ENCODE measurements around the gene LYRM9.

DNA sequence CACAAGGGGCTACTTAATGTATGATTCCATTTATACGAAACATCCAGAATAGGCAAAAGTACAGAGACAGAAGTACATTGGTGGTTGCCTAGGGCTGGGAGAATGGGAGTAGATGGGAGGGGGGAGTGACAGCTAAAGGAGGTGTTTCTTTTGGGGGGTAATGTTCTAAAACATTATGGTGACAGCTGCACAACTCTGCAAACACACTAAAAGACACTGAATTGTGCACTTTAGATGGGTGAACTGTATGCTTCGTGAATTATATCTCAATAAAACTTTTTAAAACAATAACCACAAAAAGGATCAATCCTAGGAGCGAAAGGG, 661 bp downstream of the LYRM9 start:
- TF ChIP-seq, protein P1, sequence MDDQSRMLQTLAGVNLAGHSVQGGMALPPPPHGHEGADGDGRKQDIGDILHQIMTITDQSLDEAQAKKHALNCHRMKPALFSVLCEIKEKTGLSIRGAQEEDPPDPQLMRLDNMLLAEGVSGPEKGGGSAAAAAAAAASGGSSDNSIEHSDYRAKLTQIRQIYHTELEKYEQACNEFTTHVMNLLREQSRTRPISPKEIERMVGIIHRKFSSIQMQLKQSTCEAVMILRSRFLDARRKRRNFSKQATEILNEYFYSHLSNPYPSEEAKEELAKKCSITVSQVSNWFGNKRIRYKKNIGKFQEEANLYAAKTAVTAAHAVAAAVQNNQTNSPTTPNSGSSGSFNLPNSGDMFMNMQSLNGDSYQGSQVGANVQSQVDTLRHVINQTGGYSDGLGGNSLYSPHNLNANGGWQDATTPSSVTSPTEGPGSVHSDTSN (IDR thresholded peaks at IDR 0.05; ENCODE audit: insufficient replicate concordance, low read depth, low read length), result no peak
- TF ChIP-seq CTCF (IDR thresholded peaks at IDR 0.05 in 2 of 3, conservative IDR thresholded peaks at IDR 0.05 in 1 of 3; ENCODE audit: control insufficient read depth in 2 of 3, extremely low read depth in 1 of 3, insufficient read depth in 1 of 3, low read depth in 3 of 3, low read length in 3 of 3), result no peak
- no peak for TF ChIP-seq KAT2A (conservative IDR thresholded peaks at IDR 0.05; ENCODE audit: control insufficient read depth, low read depth, low read length)
- TF ChIP-seq POLR2AphosphoS2 (IDR thresholded peaks at IDR 0.05; ENCODE audit: low read depth, low read length), result no peak
- no peak for TF ChIP-seq CREB1 (IDR thresholded peaks at IDR 0.05; ENCODE audit: low read depth)
- TF ChIP-seq, protein P2, sequence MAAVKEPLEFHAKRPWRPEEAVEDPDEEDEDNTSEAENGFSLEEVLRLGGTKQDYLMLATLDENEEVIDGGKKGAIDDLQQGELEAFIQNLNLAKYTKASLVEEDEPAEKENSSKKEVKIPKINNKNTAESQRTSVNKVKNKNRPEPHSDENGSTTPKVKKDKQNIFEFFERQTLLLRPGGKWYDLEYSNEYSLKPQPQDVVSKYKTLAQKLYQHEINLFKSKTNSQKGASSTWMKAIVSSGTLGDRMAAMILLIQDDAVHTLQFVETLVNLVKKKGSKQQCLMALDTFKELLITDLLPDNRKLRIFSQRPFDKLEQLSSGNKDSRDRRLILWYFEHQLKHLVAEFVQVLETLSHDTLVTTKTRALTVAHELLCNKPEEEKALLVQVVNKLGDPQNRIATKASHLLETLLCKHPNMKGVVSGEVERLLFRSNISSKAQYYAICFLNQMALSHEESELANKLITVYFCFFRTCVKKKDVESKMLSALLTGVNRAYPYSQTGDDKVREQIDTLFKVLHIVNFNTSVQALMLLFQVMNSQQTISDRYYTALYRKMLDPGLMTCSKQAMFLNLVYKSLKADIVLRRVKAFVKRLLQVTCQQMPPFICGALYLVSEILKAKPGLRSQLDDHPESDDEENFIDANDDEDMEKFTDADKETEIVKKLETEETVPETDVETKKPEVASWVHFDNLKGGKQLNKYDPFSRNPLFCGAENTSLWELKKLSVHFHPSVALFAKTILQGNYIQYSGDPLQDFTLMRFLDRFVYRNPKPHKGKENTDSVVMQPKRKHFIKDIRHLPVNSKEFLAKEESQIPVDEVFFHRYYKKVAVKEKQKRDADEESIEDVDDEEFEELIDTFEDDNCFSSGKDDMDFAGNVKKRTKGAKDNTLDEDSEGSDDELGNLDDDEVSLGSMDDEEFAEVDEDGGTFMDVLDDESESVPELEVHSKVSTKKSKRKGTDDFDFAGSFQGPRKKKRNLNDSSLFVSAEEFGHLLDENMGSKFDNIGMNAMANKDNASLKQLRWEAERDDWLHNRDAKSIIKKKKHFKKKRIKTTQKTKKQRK (IDR thresholded peaks at IDR 0.05; ENCODE audit: low read depth, low read length), result no peak

All from GM12878 (cell line).